Bronchial epithelial cell (primary cell): ENCODE results near the gene CARHSP1. TPM values are rescaled to one million over a fixed set of nuclear protein-coding genes. Genes with fewer than 3 reads are reported as not detected.

ENCODE experiments used
- DNase-seq: peaks from one replicate; pipeline ENCODE4 v3.0.0-alpha.2; 2010; ENCODE audit warnings: low read depth
- FAIRE-seq: peaks from 2 replicates; lab custom pipeline; 2011; peaks lifted over from hg19 to GRCh38; lab: Jason Lieb, UNC
- H3K27me3 ChIP-seq: 2 replicates; pipeline ENCODE4 v1.5.1; 2011; ENCODE audit warnings: low read length; ENCODE audit not compliant: control insufficient read depth, insufficient read depth
- H3K36me3 ChIP-seq: 2 replicates; pipeline ENCODE4 v1.5.1; 2011; ENCODE audit warnings: low read length; ENCODE audit not compliant: control insufficient read depth, insufficient read depth
- H3K4me3 ChIP-seq: 2 replicates; pipeline ENCODE4 v1.5.1; 2011; ENCODE audit warnings: mild to moderate bottlenecking, low read depth, low read length, control low read depth
- CTCF ChIP-seq: IDR thresholded peaks from 2 replicates; pipeline ENCODE4 v1.5.1; 2011; ENCODE audit warnings: mild to moderate bottlenecking, moderate library complexity, low read length, control low read depth, inconsistent platforms; ENCODE audit not compliant: insufficient read depth, severe bottlenecking
- total RNA-seq: library from RNA; depleted of rRNA; stranded (reverse); fragments of >200 nt; gene quantifications from 2 replicates; pipeline ENCODE4 v1.2.1, GENCODE V29; 2014

CARHSP1 gene
- total RNA-seq, 1 donor from 2014 or later: 63.7 TPM

GRCh38 chr16:8910811-8911210, 42.0 kb upstream of the CARHSP1 start:
- no peaks in the 10 kb centered on the region for H3K27me3 ChIP-seq
- no peak for DNase-seq
- no peak overlapping the region for H3K4me3 ChIP-seq
- peaks cover 21% of the 10 kb centered on the region for H3K36me3 ChIP-seq
- TF ChIP-seq CTCF: no peak
- FAIRE-seq: no peak

- DNase-seq (peak; percentile 21), FAIRE-seq (no peak)
- Histone ChIP-seq H3K4me3 (no peak overlapping the region), H3K36me3 (peaks cover 31% of the 10 kb centered on the region), H3K27me3 (no peaks in the 10 kb centered on the region)
- TF ChIP-seq CTCF: no peak
Measured at GRCh38 chr16:8908810-8909468, 40.1 kb upstream of the CARHSP1 start.

- FAIRE-seq (no peak), DNase-seq (no peak)
- no peaks in the 10 kb centered on the region for H3K27me3 ChIP-seq
- H3K4me3 ChIP-seq: no peak overlapping the region
- TF ChIP-seq CTCF: no peak
- H3K36me3 ChIP-seq: peaks cover 37% of the 10 kb centered on the region
Measured at GRCh38 chr16:8907096-8907495, 38.3 kb upstream of the CARHSP1 start.

GRCh38 chr16:8905795-8906591, 37.2 kb upstream of the CARHSP1 start:
- FAIRE-seq (no peak), DNase-seq (no peak)
- Histone ChIP-seq H3K36me3 (peaks cover 41% of the 10 kb centered on the region), H3K4me3 (no peak overlapping the region), H3K27me3 (no peaks in the 10 kb centered on the region)
- TF ChIP-seq CTCF: peak; percentile 15

- TF ChIP-seq CTCF: peak; percentile 34
- DNase-seq (peak; percentile 23), FAIRE-seq (no peak)
- Histone ChIP-seq H3K27me3 (no peaks in the 10 kb centered on the region), H3K36me3 (peaks cover 39% of the 10 kb centered on the region), H3K4me3 (no peak overlapping the region)
Measured at GRCh38 chr16:8905168-8905762, 36.5 kb upstream of the CARHSP1 start.
